H1 (cell line): ENCODE measurements around the gene AURKAIP1. TPM values are rescaled to one million over a fixed set of nuclear protein-coding genes. Genes with fewer than 3 reads are reported as not detected.

ENCODE experiments used
- CHD1 ChIP-seq: IDR thresholded peaks from 2 replicates; pipeline ENCODE4 v1.6.1; 2012; ENCODE audit warnings: low read depth, low read length, improper control_type of control experiment
- EGR1 ChIP-seq: IDR thresholded peaks from 2 replicates; pipeline ENCODE4 v1.6.1; 2011; ENCODE audit warnings: low read depth, low read length, borderline replicate concordance
- TCF12 ChIP-seq: IDR thresholded peaks from 2 replicates; pipeline ENCODE4 v1.6.1; 2011; ENCODE audit warnings: low read depth, mild to moderate bottlenecking, low read length
- polyA plus RNA-seq, 7 experiments: library from polyadenylated mRNA; depleted of rRNA in 3 of 7; stranded (reverse) in 5 of 7; unstranded in 2 of 7; fragments of >200 nt in 5 of 7; fragments of 200-250 nt in 2 of 7; gene quantifications; 1 replicate in 5 of 7; 2 replicates in 1 of 7; 4 replicates in 1 of 7; pipeline versions ENCODE4 v1.2.1 to v1.2.3, GENCODE V29; 2011 to 2013; ENCODE audit warnings: missing spikeins in 2 of 7, mixed read lengths in 2 of 7
- total RNA-seq: library from RNA; stranded (reverse); fragmentation: NEBNext Ultra II Directional; extraction: Animal tissue kit (Norgen Biotek cat#: 25700); gene quantifications from 2 replicates; pipeline ENCODE4 v1.2.1, GENCODE V29; 2021
- TF ChIP-seq, protein P1 (sequence below): IDR thresholded peaks from 2 replicates; pipeline ENCODE4 v1.6.1; 2011; ENCODE audit warnings: low read length, improper control_type of control experiment

Gene AURKAIP1
- total and polyA plus RNA-seq, 2 of the 8 experiments (the other 6 are each of a cell fraction or from before 2014, with no cell fraction given), result 87.8 to 194 TPM

DNA sequence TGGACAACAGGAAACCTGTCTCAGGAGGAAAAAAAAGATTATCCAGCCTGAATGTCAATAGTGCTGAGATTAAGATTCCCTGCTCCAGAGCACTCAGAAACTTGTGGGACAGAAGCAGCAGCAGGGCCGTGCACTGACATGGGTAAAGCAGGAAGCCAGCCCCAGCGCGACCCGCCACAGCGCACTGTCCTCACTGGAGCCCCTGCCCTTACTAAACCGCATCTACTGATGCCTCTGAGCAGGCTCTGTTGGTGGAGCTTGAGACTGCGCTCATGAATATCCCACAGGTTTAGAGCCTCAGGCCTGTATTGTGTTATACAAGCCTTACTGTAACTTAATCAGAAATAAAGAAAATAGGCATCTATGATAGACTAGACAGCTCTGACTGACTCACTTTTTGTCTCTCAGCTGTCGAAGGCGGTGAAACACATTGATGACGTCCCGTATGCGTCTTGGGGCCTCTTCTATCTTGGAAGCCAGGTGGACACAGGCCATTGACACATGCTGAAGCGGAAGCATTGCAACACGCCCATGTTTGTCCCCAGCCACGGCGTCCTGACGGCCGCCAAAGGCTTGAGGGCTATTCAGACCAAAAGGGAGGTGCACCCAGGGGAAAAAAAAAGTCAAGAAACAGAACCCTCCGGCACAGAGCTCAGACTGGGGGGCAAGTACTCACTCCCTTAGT, 23.0 kb upstream of the AURKAIP1 start (continued):
- no peak for TF ChIP-seq EGR1
- no peak for TF ChIP-seq CHD1
- no peak for TF ChIP-seq TCF12
- TF ChIP-seq, protein P1, sequence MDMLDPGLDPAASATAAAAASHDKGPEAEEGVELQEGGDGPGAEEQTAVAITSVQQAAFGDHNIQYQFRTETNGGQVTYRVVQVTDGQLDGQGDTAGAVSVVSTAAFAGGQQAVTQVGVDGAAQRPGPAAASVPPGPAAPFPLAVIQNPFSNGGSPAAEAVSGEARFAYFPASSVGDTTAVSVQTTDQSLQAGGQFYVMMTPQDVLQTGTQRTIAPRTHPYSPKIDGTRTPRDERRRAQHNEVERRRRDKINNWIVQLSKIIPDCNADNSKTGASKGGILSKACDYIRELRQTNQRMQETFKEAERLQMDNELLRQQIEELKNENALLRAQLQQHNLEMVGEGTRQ, result no peak
